Hepatocyte (in vitro differentiated cells): Measurements from ENCODE around the gene NDUFA7. TPM values are rescaled to one million over a fixed set of nuclear protein-coding genes. Genes with fewer than 3 reads are reported as not detected.

ENCODE experiments used
- DNase-seq: peaks from one replicate; pipeline ENCODE4 v3.0.0-alpha.2; 2016; ENCODE audit warnings: low spot score
- H2AFZ ChIP-seq: fragments of 200-600 bp; sonication (generic); 2 replicates; pipeline ENCODE4 v1.6.0; 2016; ENCODE audit warnings: antibody characterized with exemption, mild to moderate bottlenecking
- H3K27ac ChIP-seq: fragments of 200-600 bp; sonication (generic); 2 replicates; pipeline ENCODE4 v1.5.1; 2016; ENCODE audit warnings: mild to moderate bottlenecking
- H3K27me3 ChIP-seq: fragments of 200-600 bp; sonication (generic); 2 replicates; pipeline ENCODE4 v1.6.1; 2016
- H3K36me3 ChIP-seq: fragments of 200-600 bp; sonication (generic); replicated peaks from 2 replicates; pipeline ENCODE4 v1.5.1; 2016; ENCODE audit warnings: low read depth; ENCODE audit not compliant: insufficient read depth
- H3K4me1 ChIP-seq: fragments of 200-600 bp; sonication (generic); 2 replicates; pipeline ENCODE4 v1.5.1; 2016; ENCODE audit warnings: mild to moderate bottlenecking, moderate library complexity; ENCODE audit not compliant: insufficient read depth
- H3K4me2 ChIP-seq: fragments of 200-600 bp; sonication (generic); 2 replicates; pipeline ENCODE4 v1.6.0; 2016
- H3K4me3 ChIP-seq: fragments of 200-600 bp; sonication (generic); 2 replicates; pipeline ENCODE4 v1.5.1; 2016; ENCODE audit warnings: mild to moderate bottlenecking
- H3K79me2 ChIP-seq: fragments of 200-600 bp; sonication (generic); 2 replicates; pipeline ENCODE4 v1.6.0; 2017; ENCODE audit warnings: mild to moderate bottlenecking
- H3K9me2 ChIP-seq: fragments of 200-600 bp; sonication (generic); replicated peaks from 2 replicates; pipeline ENCODE4 v1.6.0; 2017; ENCODE audit warnings: mild to moderate bottlenecking; ENCODE audit not compliant: insufficient read depth
- H3K9me3 ChIP-seq: fragments of 200-600 bp; sonication (generic); 2 replicates; pipeline ENCODE4 v1.5.1; 2016; ENCODE audit warnings: low read depth, mild to moderate bottlenecking
- H4K20me1 ChIP-seq: fragments of 200-600 bp; sonication (generic); 2 replicates; pipeline ENCODE4 v1.6.0; 2016; ENCODE audit warnings: mild to moderate bottlenecking; ENCODE audit not compliant: insufficient read depth, poor library complexity, severe bottlenecking
- CTCF ChIP-seq: fragments of 200-600 bp; sonication (generic); IDR thresholded peaks from 2 replicates; pipeline ENCODE4 v1.5.1; 2016; ENCODE audit warnings: antibody characterized with exemption, mild to moderate bottlenecking; ENCODE audit not compliant: poor library complexity
- EZH2 ChIP-seq: fragments of 200-600 bp; sonication (generic); IDR thresholded peaks from 2 replicates; pipeline ENCODE4 v1.6.1; 2016; ENCODE audit warnings: antibody characterized with exemption, mild to moderate bottlenecking, borderline replicate concordance
- EZH2phosphoT487 ChIP-seq: fragments of 200-600 bp; sonication (generic); IDR thresholded peaks from one replicate; pipeline ENCODE4 v1.6.1; 2018; ENCODE audit warnings: antibody characterized with exemption, mild to moderate bottlenecking, low read depth, moderate library complexity; ENCODE audit not compliant: unreplicated experiment, severe bottlenecking
- WGBS: methylation state at CpG from one replicate; pipeline ENCODE4 v1.1.6; 2016; ENCODE audit warnings: low lambda C conversion rate; ENCODE audit errors: missing lambda C conversion rate; 5-methylcytosine and 5-hydroxymethylcytosine counted together
- polyA plus RNA-seq: library from polyadenylated mRNA; unstranded; fragments of >200 nt; fragmentation: Nextera tagmentation; extraction: Ambion mirVana; gene quantifications from 2 replicates; pipeline ENCODE4 v1.2.1, GENCODE V29; 2016
- total RNA-seq: library from RNA; depleted of rRNA; stranded (reverse); fragments of >200 nt; gene quantifications from 2 replicates; pipeline ENCODE4 v1.2.3, GENCODE V29; 2014

Gene NDUFA7
- total and polyA plus RNA-seq, 2 experiments from 2014 or later, result 34.4 to 115 TPM

DNA sequence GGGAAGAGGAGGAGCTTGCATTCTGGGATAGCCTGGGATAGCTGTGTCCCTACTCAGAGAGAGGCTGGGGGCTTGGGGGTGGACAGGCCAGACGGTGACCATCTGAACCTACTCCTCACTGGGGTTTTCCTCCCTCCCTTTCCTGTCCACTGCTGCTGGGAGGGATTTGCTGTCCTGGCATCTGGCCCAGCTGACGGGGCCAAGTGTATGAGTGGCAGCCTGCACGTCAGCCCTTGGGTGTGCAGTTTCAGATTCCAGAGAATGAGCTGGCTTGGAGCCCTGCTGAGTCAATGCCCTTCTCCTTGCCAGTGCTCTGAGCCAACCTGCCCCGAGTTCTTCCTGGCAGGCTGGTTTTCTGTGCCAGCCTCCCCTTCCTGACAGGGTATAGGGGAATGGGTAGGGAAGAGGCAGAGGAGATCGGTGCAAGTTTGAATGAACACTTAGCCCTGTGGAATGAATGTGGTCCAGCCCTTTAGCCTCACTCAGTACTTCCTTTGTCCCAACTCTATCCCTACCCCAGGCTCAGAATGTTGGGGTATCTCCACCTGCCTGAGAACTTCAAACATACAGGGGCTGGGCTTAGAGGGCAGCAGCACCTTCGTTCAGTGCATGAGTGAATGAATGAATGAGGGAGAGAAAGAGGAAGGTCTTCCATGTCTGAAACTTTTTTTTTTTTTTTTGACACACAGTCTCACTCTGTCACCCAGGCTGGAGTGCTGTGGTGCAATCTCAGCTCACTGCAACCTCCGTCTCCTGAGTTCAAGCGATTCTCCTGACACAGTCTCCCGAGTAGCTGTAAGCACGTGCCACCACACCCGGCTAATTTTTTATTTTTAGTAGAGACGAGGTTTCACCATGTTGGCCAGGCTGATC lies 41.0 kb upstream of the NDUFA7 start:
- Histone ChIP-seq H2AFZ (no peak overlapping the region), H3K9me3 (no peaks in the 10 kb centered on the region), H3K9me2 (no peaks in the 10 kb centered on the region), H3K4me3 (no peak overlapping the region), H3K36me3 (no peaks in the 10 kb centered on the region), H3K79me2 (no peaks in the 10 kb centered on the region), H3K4me2 (peak overlapping the region; percentile 56), H4K20me1 (no peaks in the 10 kb centered on the region), H3K4me1 (peaks cover 18% of the 10 kb centered on the region), H3K27ac (peak overlapping the region; percentile 72), H3K27me3 (peaks cover 5% of the 10 kb centered on the region)
- 69% methylated on average over 12 of the region's 12 CpGs for WGBS
- DNase-seq, result peak; percentile 90
- TF ChIP-seq CTCF, result no peak

DNA sequence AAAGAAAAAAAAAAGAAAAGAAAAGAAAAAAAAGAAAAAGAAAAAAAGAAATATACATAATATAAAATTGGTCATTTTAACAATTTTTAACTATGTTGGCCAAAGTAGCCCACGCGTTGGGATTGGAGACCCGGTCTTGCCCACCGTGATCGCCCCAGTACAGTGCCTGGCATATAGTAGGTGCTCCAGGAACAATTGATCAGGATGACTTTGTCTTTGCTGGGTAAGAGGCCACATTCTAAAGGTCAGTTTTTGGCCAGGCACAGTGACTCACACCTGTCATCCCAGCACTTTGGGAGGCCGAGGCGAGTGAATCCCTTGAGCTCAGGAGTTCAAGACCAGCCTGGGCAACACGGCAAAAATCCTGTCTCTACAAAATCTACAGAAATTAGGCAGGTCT lies 39.0 kb upstream of the NDUFA7 start:
- no peak for DNase-seq
- Histone ChIP-seq H3K79me2 (no peaks in the 10 kb centered on the region), H3K36me3 (no peaks in the 10 kb centered on the region), H3K9me3 (no peaks in the 10 kb centered on the region), H3K27me3 (no peaks in the 10 kb centered on the region), H3K27ac (no peak overlapping the region), H3K9me2 (no peaks in the 10 kb centered on the region), H3K4me1 (peaks cover 13% of the 10 kb centered on the region), H3K4me2 (no peak overlapping the region), H4K20me1 (no peaks in the 10 kb centered on the region), H2AFZ (no peak overlapping the region), H3K4me3 (no peak overlapping the region)
- 92% methylated on average over 8 of the region's 8 CpGs for WGBS
- TF ChIP-seq CTCF (no peak), EZH2 (no peak), EZH2phosphoT487 (no peak)

DNA sequence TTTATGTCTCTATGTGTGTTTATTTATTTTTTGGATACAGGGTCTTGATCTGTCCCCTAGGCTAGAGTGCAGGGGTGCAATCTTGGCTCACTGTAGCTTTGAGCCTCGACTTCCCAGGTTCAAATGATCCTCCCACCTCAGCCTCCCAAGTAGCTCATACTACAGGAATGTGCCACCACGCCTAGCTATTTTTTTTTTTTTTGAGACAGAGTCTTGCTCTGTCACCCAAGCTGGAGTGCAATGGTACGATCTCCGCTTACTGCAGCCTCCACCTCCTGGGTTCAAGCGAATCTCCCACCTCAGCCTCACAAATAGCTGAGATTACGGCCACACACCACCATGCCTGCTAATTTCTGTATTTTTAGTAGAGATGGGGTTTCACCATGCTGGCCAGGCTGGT lies 37.8 kb upstream of the NDUFA7 start:
- Histone ChIP-seq H2AFZ (no peak overlapping the region), H3K9me2 (no peaks in the 10 kb centered on the region), H3K79me2 (no peaks in the 10 kb centered on the region), H3K27me3 (no peaks in the 10 kb centered on the region), H3K4me2 (no peak overlapping the region), H3K4me1 (peaks cover 13% of the 10 kb centered on the region), H3K4me3 (no peak overlapping the region), H4K20me1 (no peaks in the 10 kb centered on the region), H3K27ac (no peak overlapping the region), H3K36me3 (no peaks in the 10 kb centered on the region), H3K9me3 (no peaks in the 10 kb centered on the region)
- TF ChIP-seq EZH2phosphoT487, result no peak
- TF ChIP-seq CTCF, result no peak
- 86% methylated on average over 6 of the region's 6 CpGs for WGBS
- DNase-seq, result no peak
